Mononuclear cell (primary cell): Measurements from ENCODE around the gene SLC25A5. TPM values are rescaled to one million over a fixed set of nuclear protein-coding genes. Genes with fewer than 3 reads are reported as not detected.
"Not testable (repeated sequence)": the region's sequence is repeated elsewhere in the genome, so short reads cannot be mapped to it uniquely, and the experiment has no call there.

Experiments used
- H3K27me3 ChIP-seq: 2 replicates; pipeline ENCODE4 v1.6.0; 2011; ENCODE audit warnings: low read length, control low read depth; ENCODE audit not compliant: insufficient read depth
- H3K4me1 ChIP-seq: 2 replicates; pipeline ENCODE4 v1.5.1; 2011; ENCODE audit warnings: mild to moderate bottlenecking, low read length, control low read depth; ENCODE audit not compliant: insufficient read depth
- H3K4me3 ChIP-seq: 2 replicates; pipeline ENCODE4 v1.5.1; 2011; ENCODE audit warnings: mild to moderate bottlenecking, low read length, moderate library complexity
- H3K9me3 ChIP-seq: 2 replicates; pipeline ENCODE4 v1.5.1; 2011; ENCODE audit warnings: low read depth, mild to moderate bottlenecking, control low read depth, low read length
- total RNA-seq: library from RNA; depleted of rRNA; stranded (reverse); fragments of >200 nt; gene quantifications from one replicate; pipeline ENCODE4 v1.2.3, GENCODE V29; 2012

The SLC25A5 gene
- 177 TPM for total RNA-seq

GRCh38 chrX:119467842-119468550, at the start of gene SLC25A5:
Gene SLC25A5, plus strand, starts transcription at chrX:119468444. Its CDS starts 72 bp downstream, at chrX:119468516.
- Histone ChIP-seq H3K27me3 (no peaks in the 10 kb centered on the region), H3K4me3 (peak within 1 kb of the TSS; percentile 78), H3K9me3 (no peaks in the 10 kb centered on the region), H3K4me1 (peaks cover 10% of the 10 kb centered on the region)

DNA sequence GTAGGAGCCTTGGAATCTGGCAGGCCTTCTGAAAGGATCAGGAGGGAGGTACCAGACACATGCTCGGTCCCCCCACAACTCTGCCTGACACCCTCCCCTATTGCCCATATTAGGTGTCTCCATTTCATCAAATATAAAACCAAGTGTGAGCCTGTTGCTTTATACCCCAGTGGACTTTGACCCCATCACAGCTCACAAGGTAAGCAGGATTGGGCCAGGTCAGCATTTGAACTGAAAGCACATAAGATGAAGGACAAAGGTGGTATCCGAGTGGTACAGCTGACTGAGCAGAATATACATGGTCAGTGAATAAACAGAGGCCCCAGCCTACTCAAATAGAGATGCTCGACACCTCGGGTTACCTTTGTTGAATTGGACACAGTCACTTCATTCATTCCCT, 49.1 kb upstream of the SLC25A5 start:
- H3K4me3 ChIP-seq, result no peak overlapping the region
- H3K4me1 ChIP-seq, result no peaks in the 10 kb centered on the region
- H3K9me3 ChIP-seq, result no peaks in the 10 kb centered on the region
- H3K27me3 ChIP-seq, result no peaks in the 10 kb centered on the region

DNA sequence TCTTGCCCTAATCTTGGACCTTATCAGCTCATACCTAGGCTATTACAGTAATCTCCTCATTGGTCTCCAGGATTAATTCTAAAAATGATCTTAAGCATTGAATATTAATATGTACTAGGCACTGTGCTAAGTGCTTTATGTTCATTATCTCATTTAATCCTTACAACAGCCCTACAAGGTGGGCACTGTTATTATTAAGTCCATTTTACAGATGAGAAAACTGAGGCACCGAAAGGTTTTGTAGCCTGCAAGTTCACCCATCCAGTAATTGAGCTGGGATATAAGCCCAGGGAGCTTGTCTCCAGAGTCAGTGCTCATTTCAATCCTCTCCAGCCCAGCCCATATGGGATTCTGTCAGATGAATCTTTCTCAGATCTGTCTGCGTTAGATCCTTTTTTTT, 48.3 kb upstream of the SLC25A5 start:
- H3K27me3 ChIP-seq, result no peaks in the 10 kb centered on the region
- H3K9me3 ChIP-seq, result no peaks in the 10 kb centered on the region
- H3K4me3 ChIP-seq, result no peak overlapping the region
- H3K4me1 ChIP-seq, result no peaks in the 10 kb centered on the region

- Histone ChIP-seq H3K27me3 (no peaks in the 10 kb centered on the region), H3K9me3 (no peaks in the 10 kb centered on the region), H3K4me1 (no peaks in the 10 kb centered on the region), H3K4me3 (no peak overlapping the region)
These were observed 47.1 kb upstream of the SLC25A5 start for GRCh38 chrX:119421016-119421705.

DNA sequence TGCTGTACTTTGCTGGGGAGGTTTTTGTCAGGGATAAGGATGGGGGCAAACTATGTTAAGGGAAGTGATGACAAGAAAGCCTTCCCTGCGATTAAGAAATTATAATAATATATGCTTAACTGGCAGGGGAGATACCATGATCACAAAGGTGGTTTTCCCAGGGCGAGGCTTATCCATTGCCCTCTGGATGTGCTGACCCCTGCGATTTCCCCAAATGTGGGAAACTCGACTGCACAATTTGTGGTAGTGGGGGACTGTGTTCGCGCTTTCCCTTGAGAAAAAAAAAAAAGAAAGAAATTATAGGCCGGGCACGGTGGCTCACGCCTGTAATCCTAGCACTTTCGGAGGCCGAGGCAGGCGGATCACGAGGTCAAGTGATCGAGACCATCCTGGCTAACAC, 44.6 kb upstream of the SLC25A5 start:
- Histone ChIP-seq H3K4me1 (peaks cover 16% of the 10 kb centered on the region), H3K27me3 (no peaks in the 10 kb centered on the region), H3K4me3 (no peak overlapping the region), H3K9me3 (no peaks in the 10 kb centered on the region)

DNA sequence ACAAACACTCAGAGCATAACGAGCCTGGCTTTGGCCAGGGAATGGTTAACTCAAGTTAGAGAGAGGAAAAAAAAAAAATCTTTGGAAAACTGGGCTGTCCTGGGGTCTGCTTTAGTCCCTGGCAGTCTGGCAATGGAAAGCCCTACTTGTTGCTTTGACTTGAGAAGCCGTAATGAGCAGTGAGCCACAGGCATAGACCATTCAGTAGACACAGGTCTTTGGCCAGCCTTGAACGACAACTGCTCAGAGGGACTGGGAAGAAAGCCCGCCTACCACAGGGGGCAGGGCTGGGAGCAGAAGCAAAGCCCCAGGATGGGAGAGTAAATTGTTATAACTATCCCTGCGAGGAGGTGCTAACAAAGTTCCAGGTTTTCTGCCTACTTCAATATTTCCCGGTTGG, 43.2 kb upstream of the SLC25A5 start:
- peaks cover 16% of the 10 kb centered on the region for H3K4me1 ChIP-seq
- no peak overlapping the region for H3K4me3 ChIP-seq
- no peaks in the 10 kb centered on the region for H3K9me3 ChIP-seq
- no peaks in the 10 kb centered on the region for H3K27me3 ChIP-seq

- no peak overlapping the region for H3K4me3 ChIP-seq
These were observed 41.0 kb upstream of the SLC25A5 start for GRCh38 chrX:119427024-119427794.

GRCh38 chrX:119427795-119428185, 40.5 kb upstream of the SLC25A5 start:
- Histone ChIP-seq H3K9me3 (no peaks in the 10 kb centered on the region), H3K4me1 (peaks cover 16% of the 10 kb centered on the region), H3K27me3 (no peaks in the 10 kb centered on the region), H3K4me3 (no peak overlapping the region)

More at GRCh38 chrX:119427024-119427794, 41.0 kb upstream of the SLC25A5 start:
- H3K27me3 ChIP-seq, result no peaks in the 10 kb centered on the region
- H3K9me3 ChIP-seq, result no peaks in the 10 kb centered on the region
- peaks cover 16% of the 10 kb centered on the region for H3K4me1 ChIP-seq

DNA sequence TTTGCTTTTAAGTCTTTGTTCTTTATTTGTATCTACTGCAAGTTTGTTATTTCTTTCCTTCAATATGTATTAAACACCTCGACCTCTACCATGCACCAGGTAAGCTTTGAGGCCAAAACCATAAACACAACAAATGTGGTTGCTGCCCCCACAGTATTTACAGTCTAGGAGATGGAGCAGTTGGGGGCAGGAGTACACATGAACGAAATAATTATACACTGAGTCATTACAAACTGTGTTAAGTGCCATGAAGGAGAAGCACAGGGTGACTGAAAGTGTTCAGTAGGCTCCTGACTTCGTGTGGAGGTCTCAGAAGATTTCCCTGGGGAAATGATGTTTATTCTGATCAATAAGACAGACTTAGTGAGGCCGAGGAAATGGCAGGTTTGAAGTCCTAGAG, 38.8 kb upstream of the SLC25A5 start:
- no peaks in the 10 kb centered on the region for H3K9me3 ChIP-seq
- no peak overlapping the region for H3K4me3 ChIP-seq
- peaks cover 16% of the 10 kb centered on the region for H3K4me1 ChIP-seq
- no peaks in the 10 kb centered on the region for H3K27me3 ChIP-seq

DNA sequence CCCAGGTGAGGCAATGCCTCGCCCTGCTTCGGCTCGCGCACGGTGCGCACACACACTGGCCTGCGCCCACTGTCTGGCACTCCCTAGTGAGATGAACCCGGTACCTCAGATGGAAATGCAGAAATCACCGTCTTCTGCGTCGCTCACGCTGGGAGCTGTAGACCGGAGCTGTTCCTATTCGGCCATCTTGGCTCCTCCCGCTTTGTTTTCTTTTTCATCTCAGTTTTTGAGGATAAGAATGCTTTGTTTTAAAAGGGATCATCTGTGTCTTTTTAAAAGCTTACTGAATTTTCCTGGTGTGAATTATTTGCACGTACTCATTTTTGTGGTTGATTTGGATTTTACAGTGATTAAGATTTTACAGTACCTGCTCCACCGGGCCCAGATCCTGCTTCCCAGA, 26.9 kb upstream of the SLC25A5 start:
- not testable (repeated sequence) for H3K4me1 ChIP-seq

DNA sequence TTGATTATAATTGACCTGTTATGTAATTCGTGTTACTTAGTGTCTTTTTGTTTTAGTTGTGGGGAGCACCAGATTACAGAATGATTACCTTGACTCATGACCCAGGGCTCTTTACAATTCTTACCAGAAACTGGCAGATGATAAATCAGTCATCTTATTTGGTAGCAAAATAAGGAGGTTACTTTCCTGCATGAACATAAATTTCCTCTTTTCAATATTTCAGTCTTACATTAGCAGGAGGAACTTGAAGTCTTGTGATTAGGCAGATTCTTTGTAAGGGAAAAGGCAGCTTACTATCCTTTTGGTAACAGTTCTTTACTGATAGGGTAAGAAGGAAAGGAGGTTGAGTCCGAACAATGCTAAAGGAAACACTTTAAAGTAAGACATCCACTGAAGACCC, 26.0 kb upstream of the SLC25A5 start:
- no peaks in the 10 kb centered on the region for H3K9me3 ChIP-seq
- H3K27me3 ChIP-seq, result no peaks in the 10 kb centered on the region
- no peaks in the 10 kb centered on the region for H3K4me1 ChIP-seq
- no peak overlapping the region for H3K4me3 ChIP-seq

More for the DNA sequence above, 26.9 kb upstream of the SLC25A5 start:
- not testable (repeated sequence) for H3K9me3 ChIP-seq, H3K4me3 ChIP-seq, H3K27me3 ChIP-seq

DNA sequence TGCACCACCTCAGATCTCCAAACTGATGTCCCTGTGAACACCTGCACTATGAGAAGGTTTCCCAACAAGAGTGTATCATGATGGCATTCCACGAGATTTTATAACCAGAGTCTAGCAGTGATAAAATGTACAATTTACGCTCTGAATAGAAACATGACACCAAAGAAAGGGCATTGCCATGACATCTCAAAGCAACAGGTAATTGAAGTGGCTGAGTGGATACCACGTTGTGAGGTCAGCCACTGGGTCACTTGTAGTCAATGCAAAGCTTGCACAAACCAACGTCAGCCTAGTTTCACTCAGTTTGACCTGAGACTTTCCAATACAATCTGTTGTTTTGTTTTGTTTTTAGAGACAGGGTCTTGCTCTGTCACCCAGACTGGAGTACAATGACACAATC, 15.0 kb upstream of the SLC25A5 start:
- Histone ChIP-seq H3K27me3 (no peaks in the 10 kb centered on the region), H3K4me3 (no peak overlapping the region), H3K9me3 (no peaks in the 10 kb centered on the region), H3K4me1 (no peaks in the 10 kb centered on the region)

GRCh38 chrX:119455264-119455663, 13.0 kb upstream of the SLC25A5 start:
- H3K27me3 ChIP-seq, result no peaks in the 10 kb centered on the region
- H3K9me3 ChIP-seq, result no peaks in the 10 kb centered on the region
- no peaks in the 10 kb centered on the region for H3K4me1 ChIP-seq
- H3K4me3 ChIP-seq, result no peak overlapping the region

GRCh38 chrX:119459181-119459580, 9.1 kb upstream of the SLC25A5 start:
- Histone ChIP-seq H3K4me1 (no peaks in the 10 kb centered on the region), H3K27me3 (no peaks in the 10 kb centered on the region), H3K9me3 (no peaks in the 10 kb centered on the region), H3K4me3 (no peak overlapping the region)

- Histone ChIP-seq H3K27me3 (no peaks in the 10 kb centered on the region), H3K9me3 (no peaks in the 10 kb centered on the region), H3K4me1 (peaks cover 10% of the 10 kb centered on the region), H3K4me3 (no peak overlapping the region)
These were observed 2.7 kb upstream of the SLC25A5 start for GRCh38 chrX:119465555-119465954.
